GM23338 (cell line): Measurements from ENCODE around the gene SCG5. TPM values are rescaled to one million over a fixed set of nuclear protein-coding genes. Genes with fewer than 3 reads are reported as not detected.

ENCODE experiments used
- ATAC-seq: fragments of 200-7000 bp; cut with Tn5 transposase; 3 replicates; pipeline ENCODE4 v1.9.1; 2020
- DNase-seq: peaks from one replicate; pipeline ENCODE4 v3.0.0-alpha.2; 2015; ENCODE audit warnings: low spot score
- H2AFZ ChIP-seq: fragments of 200-600 bp; sonication (generic); 2 replicates; pipeline ENCODE4 v1.8.0; 2016; ENCODE audit warnings: antibody characterized with exemption, mild to moderate bottlenecking, moderate library complexity
- H3F3A ChIP-seq: fragments of 200-600 bp; sonication (generic); replicated peaks from 2 replicates; pipeline ENCODE4 v1.8.0; 2017; ENCODE audit warnings: antibody characterized with exemption, mixed run types, low read depth
- H3K27ac ChIP-seq: fragments of 200-600 bp; sonication (generic); 2 replicates; pipeline ENCODE4 v1.6.1; 2016; ENCODE audit warnings: low read depth
- H3K27me3 ChIP-seq: fragments of 200-600 bp; sonication (generic); 2 replicates; pipeline ENCODE4 v1.8.0; 2016; ENCODE audit warnings: mild to moderate bottlenecking, mixed run types, moderate library complexity; ENCODE audit not compliant: insufficient read depth
- H3K36me3 ChIP-seq: fragments of 200-600 bp; sonication (generic); 2 replicates; pipeline ENCODE4 v1.8.0; 2016; ENCODE audit warnings: mild to moderate bottlenecking; ENCODE audit not compliant: insufficient read depth
- H3K4me1 ChIP-seq: fragments of 200-600 bp; sonication (generic); 2 replicates; pipeline ENCODE4 v1.8.0; 2016; ENCODE audit warnings: mild to moderate bottlenecking, moderate library complexity; ENCODE audit not compliant: insufficient read depth
- H3K4me2 ChIP-seq: fragments of 200-600 bp; sonication (generic); 2 replicates; pipeline ENCODE4 v1.7.1; 2017; ENCODE audit warnings: mixed run types
- H3K4me3 ChIP-seq: fragments of 200-600 bp; sonication (generic); 2 replicates; pipeline ENCODE4 v1.6.1; 2016; ENCODE audit warnings: mixed run types
- H3K79me2 ChIP-seq: fragments of 200-600 bp; sonication (generic); replicated peaks from 2 replicates; pipeline ENCODE4 v1.8.0; 2017; ENCODE audit warnings: mild to moderate bottlenecking; ENCODE audit not compliant: insufficient read depth
- H3K9me2 ChIP-seq: fragments of 200-600 bp; sonication (generic); 2 replicates; pipeline ENCODE4 v1.8.0; 2017; ENCODE audit not compliant: insufficient read depth
- H4K20me1 ChIP-seq: fragments of 200-600 bp; sonication (generic); replicated peaks from 2 replicates; pipeline ENCODE4 v1.8.0; 2017; ENCODE audit warnings: mild to moderate bottlenecking; ENCODE audit not compliant: insufficient read depth
- H3K27ac Mint-ChIP-seq: 2 replicates; pipeline ENCODE4 v1.8.0; 2020; ENCODE audit warnings: inconsistent platforms, mild to moderate bottlenecking, moderate library complexity, mixed read lengths
- H3K27me3 Mint-ChIP-seq: 3 replicates; pipeline ENCODE4 v1.8.0; 2022; ENCODE audit warnings: low read depth, mild to moderate bottlenecking, moderate library complexity, mixed read lengths, inconsistent platforms; ENCODE audit not compliant: insufficient read depth, poor library complexity
- H3K36me3 Mint-ChIP-seq: 3 replicates; pipeline ENCODE4 v1.8.0; 2021; ENCODE audit warnings: low read depth, mild to moderate bottlenecking, inconsistent platforms, moderate library complexity, mixed read lengths
- H3K4me1 Mint-ChIP-seq: 3 replicates; pipeline ENCODE4 v1.8.0; 2020; ENCODE audit warnings: mild to moderate bottlenecking, inconsistent platforms, mixed read lengths
- H3K4me3 Mint-ChIP-seq: 3 replicates; pipeline ENCODE4 v1.8.0; 2021; ENCODE audit warnings: moderate library complexity, mild to moderate bottlenecking, inconsistent platforms, mixed read lengths
- H3K9me3 Mint-ChIP-seq: 3 replicates; pipeline ENCODE4 v1.8.0; 2020; ENCODE audit warnings: moderate library complexity, mild to moderate bottlenecking, inconsistent platforms, mixed read lengths
- CREB1 ChIP-seq: fragments of 250-450 bp; sonication (Bioruptor Pico); IDR thresholded peaks from 2 replicates; pipeline ENCODE4 v1.5.0; 2020; ENCODE audit warnings: low read depth, mild to moderate bottlenecking, moderate library complexity
- EZH2 ChIP-seq: fragments of 200-600 bp; sonication (generic); IDR thresholded peaks from one replicate; pipeline ENCODE4 v1.8.0; 2017; ENCODE audit warnings: antibody characterized with exemption, mild to moderate bottlenecking, low read depth; ENCODE audit not compliant: unreplicated experiment
- EZH2phosphoT487 ChIP-seq: fragments of 200-600 bp; sonication (generic); IDR thresholded peaks from one replicate; pipeline ENCODE4 v1.8.1; 2018; ENCODE audit warnings: antibody characterized with exemption; ENCODE audit not compliant: unreplicated experiment
- JUNB ChIP-seq: IDR thresholded peaks from one replicate; pipeline ENCODE4 v1.6.1; 2016; ENCODE audit warnings: antibody characterized with exemption; ENCODE audit not compliant: unreplicated experiment
- NANOG ChIP-seq: IDR thresholded peaks from 2 replicates; pipeline ENCODE4 v1.6.1; 2016; ENCODE audit warnings: antibody characterized with exemption, borderline replicate concordance
- POLR2AphosphoS5 ChIP-seq: IDR thresholded peaks from 2 replicates; pipeline ENCODE4 v1.6.1; 2016; ENCODE audit warnings: antibody characterized with exemption, low read depth
- REST ChIP-seq: IDR thresholded peaks from one replicate; pipeline ENCODE4 v1.6.1; 2018; ENCODE audit warnings: antibody characterized with exemption; ENCODE audit not compliant: unreplicated experiment
- STAT1 ChIP-seq: IDR thresholded peaks from one replicate; pipeline ENCODE4 v1.6.1; 2016; ENCODE audit warnings: antibody characterized with exemption; ENCODE audit not compliant: unreplicated experiment
- ZNF114 ChIP-seq: fragments of 250-450 bp; sonication (Bioruptor Pico); IDR thresholded peaks from 2 replicates; pipeline ENCODE4 v1.5.0; 2020; ENCODE audit warnings: mild to moderate bottlenecking, moderate library complexity
- ZNF331 ChIP-seq: fragments of 250-450 bp; sonication (Bioruptor Pico); IDR thresholded peaks from 2 replicates; pipeline ENCODE4 v1.5.0; 2020; ENCODE audit warnings: low read depth, mild to moderate bottlenecking, moderate library complexity
- ZNF462 ChIP-seq: fragments of 250-450 bp; sonication (Bioruptor Pico); IDR thresholded peaks from 2 replicates; pipeline ENCODE4 v1.5.0; 2020; ENCODE audit warnings: mild to moderate bottlenecking, moderate library complexity
- polyA plus RNA-seq: library from polyadenylated mRNA; unstranded; fragments of >200 nt; fragmentation: Nextera tagmentation; extraction: Ambion mirVana; gene quantifications from 2 replicates; pipeline ENCODE4 v1.2.1, GENCODE V29; 2016
- total RNA-seq: library from RNA; depleted of rRNA; stranded (reverse); fragments of >200 nt; shearing (Covaris generic); gene quantifications from 2 replicates; pipeline ENCODE4 v1.2.3, GENCODE V29; 2014
- TF ChIP-seq, protein P1 (sequence below): IDR thresholded peaks from 2 replicates; pipeline ENCODE4 v1.6.1; 2016; ENCODE audit warnings: antibody characterized with exemption
- TF ChIP-seq, protein P2 (sequence below), 2 experiments: fragments of 200-600 bp in 1 of 2; sonication (generic) in 1 of 2; conservative IDR thresholded peaks; 2 replicates each; pipeline versions ENCODE4 v1.5.1 to v1.6.1; 2016 to 2017; ENCODE audit warnings: antibody characterized with exemption in 2 of 2, low read depth in 2 of 2, mild to moderate bottlenecking in 2 of 2, moderate library complexity in 1 of 2

Gene SCG5
- total and polyA plus RNA-seq, 2 experiments from 2014 or later = 48.1 to 73.3 TPM

GRCh38 chr15:32739522-32740063 lies 98.1 kb downstream of the SCG5 start:
- no peak overlapping the region for H3K27ac ChIP-seq
- no peak for ATAC-seq
- no peak overlapping the region for H3K4me2 ChIP-seq
- Mint-ChIP-seq H3K4me3 (no peak overlapping the region), H3K36me3 (peaks cover 3% of the 10 kb centered on the region; the same call in 1 of the 3 replicates), H3K27ac (no peak overlapping the region), H3K9me3 (peaks cover 4% of the 10 kb centered on the region; the same call in 2 of the 3 replicates), H3K27me3 (no peaks in the 10 kb centered on the region), H3K4me1 (peaks cover 4% of the 10 kb centered on the region; the same call in 1 of the 3 replicates)
- H3K27me3 ChIP-seq = no peaks in the 10 kb centered on the region
- H3F3A ChIP-seq = no peaks in the 10 kb centered on the region
- H3K4me3 ChIP-seq = no peak overlapping the region
- H2AFZ ChIP-seq = no peak overlapping the region; the same call in 1 of the 2 replicates
- TF ChIP-seq CREB1 = no peak
- TF ChIP-seq POLR2AphosphoS5 = no peak
- TF ChIP-seq EZH2 = no peak
- no peak for TF ChIP-seq STAT1
- TF ChIP-seq EZH2phosphoT487 = no peak
- no peak for TF ChIP-seq ZNF331 (CRISPR knock-in tag)
- TF ChIP-seq, protein P1, sequence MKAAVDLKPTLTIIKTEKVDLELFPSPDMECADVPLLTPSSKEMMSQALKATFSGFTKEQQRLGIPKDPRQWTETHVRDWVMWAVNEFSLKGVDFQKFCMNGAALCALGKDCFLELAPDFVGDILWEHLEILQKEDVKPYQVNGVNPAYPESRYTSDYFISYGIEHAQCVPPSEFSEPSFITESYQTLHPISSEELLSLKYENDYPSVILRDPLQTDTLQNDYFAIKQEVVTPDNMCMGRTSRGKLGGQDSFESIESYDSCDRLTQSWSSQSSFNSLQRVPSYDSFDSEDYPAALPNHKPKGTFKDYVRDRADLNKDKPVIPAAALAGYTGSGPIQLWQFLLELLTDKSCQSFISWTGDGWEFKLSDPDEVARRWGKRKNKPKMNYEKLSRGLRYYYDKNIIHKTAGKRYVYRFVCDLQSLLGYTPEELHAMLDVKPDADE = no peak
- no peak for TF ChIP-seq REST
- TF ChIP-seq JUNB = no peak
- TF ChIP-seq, protein P2, sequence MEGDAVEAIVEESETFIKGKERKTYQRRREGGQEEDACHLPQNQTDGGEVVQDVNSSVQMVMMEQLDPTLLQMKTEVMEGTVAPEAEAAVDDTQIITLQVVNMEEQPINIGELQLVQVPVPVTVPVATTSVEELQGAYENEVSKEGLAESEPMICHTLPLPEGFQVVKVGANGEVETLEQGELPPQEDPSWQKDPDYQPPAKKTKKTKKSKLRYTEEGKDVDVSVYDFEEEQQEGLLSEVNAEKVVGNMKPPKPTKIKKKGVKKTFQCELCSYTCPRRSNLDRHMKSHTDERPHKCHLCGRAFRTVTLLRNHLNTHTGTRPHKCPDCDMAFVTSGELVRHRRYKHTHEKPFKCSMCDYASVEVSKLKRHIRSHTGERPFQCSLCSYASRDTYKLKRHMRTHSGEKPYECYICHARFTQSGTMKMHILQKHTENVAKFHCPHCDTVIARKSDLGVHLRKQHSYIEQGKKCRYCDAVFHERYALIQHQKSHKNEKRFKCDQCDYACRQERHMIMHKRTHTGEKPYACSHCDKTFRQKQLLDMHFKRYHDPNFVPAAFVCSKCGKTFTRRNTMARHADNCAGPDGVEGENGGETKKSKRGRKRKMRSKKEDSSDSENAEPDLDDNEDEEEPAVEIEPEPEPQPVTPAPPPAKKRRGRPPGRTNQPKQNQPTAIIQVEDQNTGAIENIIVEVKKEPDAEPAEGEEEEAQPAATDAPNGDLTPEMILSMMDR (conservative IDR thresholded peaks at IDR 0.05; ENCODE audit: low read depth in 2 of 2) = no peak
- TF ChIP-seq ZNF462 (CRISPR knock-in tag) = no peak
- TF ChIP-seq ZNF114 (CRISPR knock-in tag) = no peak
- no peak for TF ChIP-seq NANOG
- H3K79me2 ChIP-seq = no peaks in the 10 kb centered on the region
- H3K36me3 ChIP-seq = no peaks in the 10 kb centered on the region
- DNase-seq = no peak
- H3K9me2 ChIP-seq = no peaks in the 10 kb centered on the region
- H4K20me1 ChIP-seq = no peaks in the 10 kb centered on the region
- H3K4me1 ChIP-seq = no peaks in the 10 kb centered on the region
